KMS-11 (cell line): ENCODE results near the gene CRACR2B.

Source experiments
- H2AFZ ChIP-seq: fragments of 200-600 bp; sonication (generic); 2 replicates; pipeline ENCODE4 v1.6.1; 2016; ENCODE audit warnings: antibody characterized with exemption, mixed run types, low read depth
- H3K27ac ChIP-seq: fragments of 200-600 bp; sonication (generic); 2 replicates; pipeline ENCODE4 v1.6.1; 2016; ENCODE audit warnings: mild to moderate bottlenecking, mixed run types
- H3K27me3 ChIP-seq: fragments of 200-600 bp; sonication (generic); 2 replicates; pipeline ENCODE4 v1.6.1; 2017; ENCODE audit warnings: mild to moderate bottlenecking, low read depth, mixed run types, moderate library complexity; ENCODE audit not compliant: insufficient read depth
- H3K36me3 ChIP-seq: fragments of 200-600 bp; sonication (generic); 2 replicates; pipeline ENCODE4 v1.6.1; 2017; ENCODE audit warnings: mild to moderate bottlenecking, mixed run types; ENCODE audit not compliant: insufficient read depth
- H3K4me1 ChIP-seq: fragments of 200-600 bp; sonication (generic); 2 replicates; pipeline ENCODE4 v1.6.1; 2016; ENCODE audit warnings: mild to moderate bottlenecking, low read depth, mixed run types; ENCODE audit not compliant: poor library complexity, severe bottlenecking
- H3K4me2 ChIP-seq: fragments of 200-600 bp; sonication (generic); 2 replicates; pipeline ENCODE4 v1.7.0; 2016; ENCODE audit warnings: mild to moderate bottlenecking, mixed run types
- H3K4me3 ChIP-seq: fragments of 200-600 bp; sonication (generic); IDR thresholded peaks from 2 replicates; pipeline ENCODE4 v1.6.1; 2017; ENCODE audit warnings: low read depth, low read length, mixed read lengths; ENCODE audit not compliant: insufficient read depth
- H3K79me2 ChIP-seq: fragments of 200-600 bp; sonication (generic); 2 replicates; pipeline ENCODE4 v1.6.1; 2016; ENCODE audit warnings: low read depth, mixed run types; ENCODE audit not compliant: insufficient read depth
- H3K9ac ChIP-seq: fragments of 200-600 bp; sonication (generic); 2 replicates; pipeline ENCODE4 v1.6.1; 2016; ENCODE audit warnings: mild to moderate bottlenecking, mixed run types
- H4K20me1 ChIP-seq: fragments of 200-600 bp; sonication (generic); 2 replicates; pipeline ENCODE4 v1.6.1; 2016; ENCODE audit warnings: mild to moderate bottlenecking, mixed run types; ENCODE audit not compliant: insufficient read depth
- CTCF ChIP-seq: fragments of 200-600 bp; sonication (generic); conservative IDR thresholded peaks from 2 replicates; pipeline ENCODE4 v1.6.1; 2017; ENCODE audit warnings: low read depth, mild to moderate bottlenecking, antibody characterized with exemption, low read length, moderate library complexity, mixed read lengths

The CRACR2B gene

GRCh38 chr11:825366-826226, 2.1 kb upstream of the CRACR2B start:
- H3K79me2 ChIP-seq = no peaks in the 10 kb centered on the region; the same call in 1 of the 2 replicates
- no peak overlapping the region for H3K4me3 ChIP-seq
- no peaks in the 10 kb centered on the region for H3K36me3 ChIP-seq

GRCh38 chr11:826227-826621, 1.5 kb upstream of the CRACR2B start:
- Histone ChIP-seq H3K27me3 (peaks cover 25% of the 10 kb centered on the region), H3K79me2 (no peaks in the 10 kb centered on the region), H3K4me2 (peak overlapping the region; percentile 98; the same call in 1 of the 2 replicates), H2AFZ (no peak overlapping the region), H3K36me3 (no peaks in the 10 kb centered on the region), H4K20me1 (no peaks in the 10 kb centered on the region), H3K4me1 (peaks cover 48% of the 10 kb centered on the region), H3K9ac (no peak overlapping the region; the same call in 1 of the 2 replicates), H3K4me3 (no peak overlapping the region), H3K27ac (no peak overlapping the region)
- TF ChIP-seq CTCF = no peak

More at GRCh38 chr11:825366-826226, 2.1 kb upstream of the CRACR2B start:
- no peak overlapping the region for H3K4me2 ChIP-seq
- no peak overlapping the region for H2AFZ ChIP-seq
- H3K27me3 ChIP-seq = peaks cover 23% of the 10 kb centered on the region
- no peak overlapping the region for H3K27ac ChIP-seq
- no peaks in the 10 kb centered on the region for H4K20me1 ChIP-seq
- peaks cover 48% of the 10 kb centered on the region for H3K4me1 ChIP-seq
- no peak for TF ChIP-seq CTCF
- no peak overlapping the region for H3K9ac ChIP-seq

- Histone ChIP-seq H3K36me3 (no peaks in the 10 kb centered on the region), H3K9ac (peak overlapping the region; percentile 35; the same call in 1 of the 2 replicates), H2AFZ (peak overlapping the region; percentile 76), H3K4me2 (peak overlapping the region; percentile 98), H4K20me1 (no peaks in the 10 kb centered on the region), H3K79me2 (no peaks in the 10 kb centered on the region), H3K4me3 (no peak overlapping the region), H3K27ac (no peak overlapping the region), H3K27me3 (peaks cover 30% of the 10 kb centered on the region), H3K4me1 (peaks cover 52% of the 10 kb centered on the region)
- no peak for TF ChIP-seq CTCF
Observed at GRCh38 chr11:826836-827145, 928 bp upstream of the CRACR2B start.

GRCh38 chr11:827146-827896, 398 bp upstream of the CRACR2B start:
- Histone ChIP-seq H3K79me2 (no peaks in the 10 kb centered on the region), H3K27me3 (peaks cover 35% of the 10 kb centered on the region), H3K4me2 (peak overlapping the region; percentile 98), H3K9ac (peak overlapping the region; percentile 35; the same call in 1 of the 2 replicates), H2AFZ (peak overlapping the region; percentile 76), H3K4me3 (no peak overlapping the region), H3K27ac (no peak overlapping the region), H4K20me1 (no peaks in the 10 kb centered on the region), H3K36me3 (no peaks in the 10 kb centered on the region), H3K4me1 (peaks cover 57% of the 10 kb centered on the region)
- no peak for TF ChIP-seq CTCF
